Measurements from ENCODE around the gene GAS6. TPM values are rescaled to one million over a fixed set of nuclear protein-coding genes. Genes with fewer than 3 reads are reported as not detected.

The GAS6 gene
- total and polyA plus RNA-seq, 2 donors (not counting 1 experiment from before 2014, with no cell fraction given) = 0.25 to 0.78 TPM

GRCh38 chr13:113886561-113887112, 22.8 kb upstream of the GAS6 start:
- H3K9me3 Mint-ChIP-seq (ENCODE audit: insufficient read depth) = no peaks in the 10 kb centered on the region
- peaks cover 21% of the 10 kb centered on the region for H3K27me3 Mint-ChIP-seq
- ATAC-seq (ENCODE audit: low read depth) = no peak
- H3K79me2 ChIP-seq (ENCODE audit: control insufficient read depth, insufficient read depth, low read length) = no peaks in the 10 kb centered on the region
- H3K27ac Mint-ChIP-seq = no peak overlapping the region
- H4K20me1 ChIP-seq (ENCODE audit: control insufficient read depth, insufficient read depth, low read length, poor library complexity, severe bottlenecking) = no peaks in the 10 kb centered on the region
- no peak overlapping the region for H3K27ac ChIP-seq (ENCODE audit: low read length in 2 of 2)
- H3K27me3 ChIP-seq (replicated peaks in 1 of 4; ENCODE audit: control extremely low read depth in 1 of 4, control insufficient read depth in 3 of 4, insufficient read depth in 4 of 4, low read length in 3 of 4) = peaks cover 0 to 7% (median 0%) of the 10 kb centered on the region in 4 experiments
- ChIA-PET CTCF (no interaction called here), POLR2A (no interaction called here)
- H3K9ac ChIP-seq (ENCODE audit: low read length) = no peak overlapping the region
- H3K36me3 ChIP-seq (replicated peaks in 1 of 2; ENCODE audit: control extremely low read depth in 1 of 2, control insufficient read depth in 1 of 2, extremely low read depth in 1 of 2, insufficient read depth in 2 of 2, low read length in 1 of 2) = no peaks in the 10 kb centered on the region
- H3K4me1 Mint-ChIP-seq = no peaks in the 10 kb centered on the region
- no peak for DNase-seq
- H3K4me1 ChIP-seq (ENCODE audit: control insufficient read depth in 2 of 2, insufficient read depth in 2 of 2, low read length in 2 of 2) = no peaks in the 10 kb centered on the region
- intact Hi-C loops (cut with micrococcal nuclease) = no loop called here
- H2AFZ ChIP-seq (ENCODE audit: insufficient read depth, low read depth, low read length, poor library complexity, severe bottlenecking) = no peak overlapping the region
- H3K4me2 ChIP-seq (replicated peaks; ENCODE audit: low read depth, low read length, poor library complexity, severe bottlenecking) = no peak overlapping the region
- peaks cover 0 to 3% (median 0%) of the 10 kb centered on the region in 3 donors for H3K9me3 ChIP-seq (ENCODE audit: control extremely low read depth in 1 of 3, control insufficient read depth in 2 of 3, insufficient read depth in 1 of 3, low read length in 2 of 3)
- no peak overlapping the region for H3K4me3 Mint-ChIP-seq
- H3K4me3 ChIP-seq (ENCODE audit: control extremely low read depth in 1 of 5, extremely low read depth in 1 of 5, insufficient read depth in 1 of 5, low read depth in 2 of 5, low read length in 4 of 5) = no peak overlapping the region
- WGBS (ENCODE audit: insufficient coverage) = 89% methylated on average over 14 of the region's 14 CpGs
- no peak for TF ChIP-seq EZH2 (IDR thresholded peaks at IDR 0.05; ENCODE audit: borderline replicate concordance, insufficient read depth, low read depth, low read length, poor library complexity, severe bottlenecking)
- TF ChIP-seq, protein P1, sequence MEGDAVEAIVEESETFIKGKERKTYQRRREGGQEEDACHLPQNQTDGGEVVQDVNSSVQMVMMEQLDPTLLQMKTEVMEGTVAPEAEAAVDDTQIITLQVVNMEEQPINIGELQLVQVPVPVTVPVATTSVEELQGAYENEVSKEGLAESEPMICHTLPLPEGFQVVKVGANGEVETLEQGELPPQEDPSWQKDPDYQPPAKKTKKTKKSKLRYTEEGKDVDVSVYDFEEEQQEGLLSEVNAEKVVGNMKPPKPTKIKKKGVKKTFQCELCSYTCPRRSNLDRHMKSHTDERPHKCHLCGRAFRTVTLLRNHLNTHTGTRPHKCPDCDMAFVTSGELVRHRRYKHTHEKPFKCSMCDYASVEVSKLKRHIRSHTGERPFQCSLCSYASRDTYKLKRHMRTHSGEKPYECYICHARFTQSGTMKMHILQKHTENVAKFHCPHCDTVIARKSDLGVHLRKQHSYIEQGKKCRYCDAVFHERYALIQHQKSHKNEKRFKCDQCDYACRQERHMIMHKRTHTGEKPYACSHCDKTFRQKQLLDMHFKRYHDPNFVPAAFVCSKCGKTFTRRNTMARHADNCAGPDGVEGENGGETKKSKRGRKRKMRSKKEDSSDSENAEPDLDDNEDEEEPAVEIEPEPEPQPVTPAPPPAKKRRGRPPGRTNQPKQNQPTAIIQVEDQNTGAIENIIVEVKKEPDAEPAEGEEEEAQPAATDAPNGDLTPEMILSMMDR (IDR thresholded peaks at IDR 0.05) = no peak

- no peaks in the 10 kb centered on the region for H3K79me2 ChIP-seq (ENCODE audit: control insufficient read depth, insufficient read depth, low read length)
- Mint-ChIP-seq H3K9me3 (ENCODE audit: insufficient read depth) (no peaks in the 10 kb centered on the region), H3K27me3 (peaks cover 22% of the 10 kb centered on the region), H3K4me3 (no peak overlapping the region), H3K27ac (no peak overlapping the region), H3K4me1 (no peaks in the 10 kb centered on the region)
- ChIA-PET CTCF (no interaction called here), POLR2A (no interaction called here)
- H3K9ac ChIP-seq (ENCODE audit: low read length) = no peak overlapping the region
- H3K36me3 ChIP-seq (replicated peaks in 1 of 2; ENCODE audit: control extremely low read depth in 1 of 2, control insufficient read depth in 1 of 2, extremely low read depth in 1 of 2, insufficient read depth in 2 of 2, low read length in 1 of 2) = no peaks in the 10 kb centered on the region
- no peak overlapping the region for H2AFZ ChIP-seq (ENCODE audit: insufficient read depth, low read depth, low read length, poor library complexity, severe bottlenecking)
- no peak for TF ChIP-seq EZH2 (IDR thresholded peaks at IDR 0.05; ENCODE audit: borderline replicate concordance, insufficient read depth, low read depth, low read length, poor library complexity, severe bottlenecking)
- TF ChIP-seq, protein P1 (IDR thresholded peaks at IDR 0.05) = no peak
- intact Hi-C loops (cut with micrococcal nuclease) = no loop called here
- no peak overlapping the region for H3K4me3 ChIP-seq (ENCODE audit: control extremely low read depth in 1 of 5, extremely low read depth in 1 of 5, insufficient read depth in 1 of 5, low read depth in 2 of 5, low read length in 4 of 5)
- H3K4me1 ChIP-seq (ENCODE audit: control insufficient read depth in 2 of 2, insufficient read depth in 2 of 2, low read length in 2 of 2) = no peaks in the 10 kb centered on the region
- WGBS (ENCODE audit: insufficient coverage) = 92% methylated on average over 6 of the region's 7 CpGs
- no peak overlapping the region for H3K27ac ChIP-seq (ENCODE audit: low read length in 2 of 2)
- ATAC-seq (ENCODE audit: low read depth) (no peak), DNase-seq (no peak)
- H3K4me2 ChIP-seq (replicated peaks; ENCODE audit: low read depth, low read length, poor library complexity, severe bottlenecking) = no peak overlapping the region
- peaks cover 0 to 3% (median 0%) of the 10 kb centered on the region in 3 donors for H3K9me3 ChIP-seq (ENCODE audit: control extremely low read depth in 1 of 3, control insufficient read depth in 2 of 3, insufficient read depth in 1 of 3, low read length in 2 of 3)
- H4K20me1 ChIP-seq (ENCODE audit: control insufficient read depth, insufficient read depth, low read length, poor library complexity, severe bottlenecking) = no peaks in the 10 kb centered on the region
- peaks cover 0 to 7% (median 0%) of the 10 kb centered on the region in 4 experiments for H3K27me3 ChIP-seq (replicated peaks in 1 of 4; ENCODE audit: control extremely low read depth in 1 of 4, control insufficient read depth in 3 of 4, insufficient read depth in 4 of 4, low read length in 3 of 4)
Measured at GRCh38 chr13:113884821-113885220, 20.9 kb upstream of the GAS6 start.
